ENCODE data around the gene UBE2Z. TPM values are rescaled to one million over a fixed set of nuclear protein-coding genes. Genes with fewer than 3 reads are reported as not detected.

UBE2Z gene
- total and polyA plus RNA-seq, 2 of the 13 experiments (the other 11 are each of a cell fraction or from before 2014, with no cell fraction given): 63.2 to 122 TPM

DNA sequence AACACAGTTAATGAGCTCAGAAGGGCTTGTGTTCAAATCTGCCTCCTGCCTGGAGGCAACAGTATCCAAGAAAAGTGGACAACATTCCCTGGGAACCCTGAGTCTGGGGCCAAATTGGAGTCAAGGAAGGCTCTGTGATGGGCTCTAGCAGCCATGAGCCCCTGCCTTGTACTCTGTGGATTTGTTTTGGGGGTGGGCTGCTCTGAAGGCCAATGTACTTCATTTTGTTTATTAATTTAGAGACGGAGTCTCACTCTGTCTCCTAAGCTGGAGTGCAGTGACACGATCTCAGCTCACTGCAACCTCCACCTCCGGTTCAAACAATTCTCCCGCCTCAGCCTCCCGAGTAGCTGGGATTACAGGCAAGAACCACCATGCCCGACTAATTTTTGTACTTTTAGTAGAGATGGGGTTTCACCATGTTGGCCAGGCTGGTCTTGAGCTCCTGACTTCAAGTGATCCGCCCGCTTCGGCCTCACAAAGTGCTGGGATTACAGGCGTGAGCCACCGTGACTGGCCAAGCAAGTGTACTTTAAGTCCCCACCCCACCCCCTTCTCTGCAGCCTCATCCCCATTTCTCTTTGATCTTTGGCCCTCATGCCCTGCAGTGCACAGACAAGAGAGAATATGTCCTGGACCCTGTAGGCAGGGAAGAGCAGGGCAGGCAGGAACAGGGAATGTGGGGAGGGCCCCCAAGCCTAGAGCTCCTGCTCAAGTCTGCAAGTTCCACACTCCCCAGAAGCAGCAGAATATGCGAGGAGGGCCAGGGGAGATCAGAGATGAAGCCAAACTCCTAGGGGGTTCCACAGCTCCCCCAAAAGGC, 62.9 kb downstream of the UBE2Z start (continued):
- TF ChIP-seq, protein P1, sequence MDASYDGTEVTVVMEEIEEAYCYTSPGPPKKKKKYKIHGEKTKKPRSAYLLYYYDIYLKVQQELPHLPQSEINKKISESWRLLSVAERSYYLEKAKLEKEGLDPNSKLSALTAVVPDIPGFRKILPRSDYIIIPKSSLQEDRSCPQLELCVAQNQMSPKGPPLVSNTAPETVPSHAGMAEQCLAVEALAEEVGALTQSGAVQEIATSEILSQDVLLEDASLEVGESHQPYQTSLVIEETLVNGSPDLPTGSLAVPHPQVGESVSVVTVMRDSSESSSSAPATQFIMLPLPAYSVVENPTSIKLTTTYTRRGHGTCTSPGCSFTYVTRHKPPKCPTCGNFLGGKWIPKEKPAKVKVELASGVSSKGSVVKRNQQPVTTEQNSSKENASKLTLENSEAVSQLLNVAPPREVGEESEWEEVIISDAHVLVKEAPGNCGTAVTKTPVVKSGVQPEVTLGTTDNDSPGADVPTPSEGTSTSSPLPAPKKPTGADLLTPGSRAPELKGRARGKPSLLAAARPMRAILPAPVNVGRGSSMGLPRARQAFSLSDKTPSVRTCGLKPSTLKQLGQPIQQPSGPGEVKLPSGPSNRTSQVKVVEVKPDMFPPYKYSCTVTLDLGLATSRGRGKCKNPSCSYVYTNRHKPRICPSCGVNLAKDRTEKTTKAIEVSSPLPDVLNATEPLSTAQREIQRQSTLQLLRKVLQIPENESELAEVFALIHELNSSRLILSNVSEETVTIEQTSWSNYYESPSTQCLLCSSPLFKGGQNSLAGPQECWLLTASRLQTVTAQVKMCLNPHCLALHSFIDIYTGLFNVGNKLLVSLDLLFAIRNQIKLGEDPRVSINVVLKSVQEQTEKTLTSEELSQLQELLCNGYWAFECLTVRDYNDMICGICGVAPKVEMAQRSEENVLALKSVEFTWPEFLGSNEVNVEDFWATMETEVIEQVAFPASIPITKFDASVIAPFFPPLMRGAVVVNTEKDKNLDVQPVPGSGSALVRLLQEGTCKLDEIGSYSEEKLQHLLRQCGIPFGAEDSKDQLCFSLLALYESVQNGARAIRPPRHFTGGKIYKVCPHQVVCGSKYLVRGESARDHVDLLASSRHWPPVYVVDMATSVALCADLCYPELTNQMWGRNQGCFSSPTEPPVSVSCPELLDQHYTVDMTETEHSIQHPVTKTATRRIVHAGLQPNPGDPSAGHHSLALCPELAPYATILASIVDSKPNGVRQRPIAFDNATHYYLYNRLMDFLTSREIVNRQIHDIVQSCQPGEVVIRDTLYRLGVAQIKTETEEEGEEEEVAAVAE (CRISPR knock-in tag; IDR thresholded peaks at IDR 0.05; ENCODE audit: borderline replicate concordance): peak; percentile 43; the same call in 1 of the 2 replicates
- TF ChIP-seq KLF6 (CRISPR knock-in tag; IDR thresholded peaks at IDR 0.05) (peak; percentile 57; the same call in 1 of the 2 replicates), MAF1 (CRISPR knock-in tag; IDR thresholded peaks at IDR 0.05; ENCODE audit: borderline replicate concordance) (no peak), MXI1 (IDR thresholded peaks at IDR 0.05; ENCODE audit: borderline replicate concordance, low read depth, low read length) (peak; percentile 24; the same call in 1 of the 3 replicates), ZNF17 (CRISPR knock-in tag; IDR thresholded peaks at IDR 0.05) (no peak), KLF13 (CRISPR knock-in tag; IDR thresholded peaks at IDR 0.05) (no peak), CBX2 (IDR thresholded peaks at IDR 0.05; ENCODE audit: low read depth, low read length) (no peak), CBX2 (CRISPR knock-in tag; IDR thresholded peaks at IDR 0.05; ENCODE audit: low read depth) (no peak), THYN1 (CRISPR knock-in tag; IDR thresholded peaks at IDR 0.05; ENCODE audit: borderline replicate concordance, low read depth) (0 out of 2 replicates have a peak, but pooled peaks have one; percentile 15), PAXIP1 (CRISPR knock-in tag; conservative IDR thresholded peaks at IDR 0.05) (peak; percentile 97), MAZ (IDR thresholded peaks at IDR 0.05; ENCODE audit: borderline replicate concordance, low read depth, low read length) (peak; percentile 55; the same call in 1 of the 2 replicates), MAZ (CRISPR knock-in tag; IDR thresholded peaks at IDR 0.05; ENCODE audit: low read depth) (0 out of 2 replicates have a peak, but pooled peaks have one; percentile 54), DPF2 (CRISPR knock-in tag; IDR thresholded peaks at IDR 0.05; ENCODE audit: borderline replicate concordance, low read depth) (peak; percentile 89)
- TF ChIP-seq, protein P2, sequence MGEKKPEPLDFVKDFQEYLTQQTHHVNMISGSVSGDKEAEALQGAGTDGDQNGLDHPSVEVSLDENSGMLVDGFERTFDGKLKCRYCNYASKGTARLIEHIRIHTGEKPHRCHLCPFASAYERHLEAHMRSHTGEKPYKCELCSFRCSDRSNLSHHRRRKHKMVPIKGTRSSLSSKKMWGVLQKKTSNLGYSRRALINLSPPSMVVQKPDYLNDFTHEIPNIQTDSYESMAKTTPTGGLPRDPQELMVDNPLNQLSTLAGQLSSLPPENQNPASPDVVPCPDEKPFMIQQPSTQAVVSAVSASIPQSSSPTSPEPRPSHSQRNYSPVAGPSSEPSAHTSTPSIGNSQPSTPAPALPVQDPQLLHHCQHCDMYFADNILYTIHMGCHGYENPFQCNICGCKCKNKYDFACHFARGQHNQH (CRISPR knock-in tag; IDR thresholded peaks at IDR 0.05): peak; percentile 41; the same call in 1 of the 2 replicates
- TF ChIP-seq, protein P3, sequence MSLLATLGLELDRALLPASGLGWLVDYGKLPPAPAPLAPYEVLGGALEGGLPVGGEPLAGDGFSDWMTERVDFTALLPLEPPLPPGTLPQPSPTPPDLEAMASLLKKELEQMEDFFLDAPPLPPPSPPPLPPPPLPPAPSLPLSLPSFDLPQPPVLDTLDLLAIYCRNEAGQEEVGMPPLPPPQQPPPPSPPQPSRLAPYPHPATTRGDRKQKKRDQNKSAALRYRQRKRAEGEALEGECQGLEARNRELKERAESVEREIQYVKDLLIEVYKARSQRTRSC (CRISPR knock-in tag; IDR thresholded peaks at IDR 0.05; ENCODE audit: low read depth): no peak
- TF ChIP-seq, protein P4, sequence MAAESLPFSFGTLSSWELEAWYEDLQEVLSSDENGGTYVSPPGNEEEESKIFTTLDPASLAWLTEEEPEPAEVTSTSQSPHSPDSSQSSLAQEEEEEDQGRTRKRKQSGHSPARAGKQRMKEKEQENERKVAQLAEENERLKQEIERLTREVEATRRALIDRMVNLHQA (CRISPR knock-in tag; IDR thresholded peaks at IDR 0.05): no peak

Data from HepG2 (cell line).